MG63 (cell line): Measurements from ENCODE around the gene POP4. TPM values are rescaled to one million over a fixed set of nuclear protein-coding genes. Genes with fewer than 3 reads are reported as not detected.
"Not testable (repeated sequence)": the region's sequence is repeated elsewhere in the genome, so short reads cannot be mapped to it uniquely, and the experiment has no call there.

Source experiments
- DNase-seq: peaks from one replicate; pipeline ENCODE4 v3.0.0-alpha.2; 2020
- H3K27me3 ChIP-seq: fragments of 250-450 bp; sonication (Bioruptor Pico); 2 replicates; pipeline ENCODE4 v1.5.1; 2020; ENCODE audit warnings: mild to moderate bottlenecking, moderate library complexity
- H3K36me3 ChIP-seq: fragments of 250-450 bp; sonication (Bioruptor Pico); 2 replicates; pipeline ENCODE4 v1.5.1; 2020; ENCODE audit warnings: mild to moderate bottlenecking, moderate library complexity
- H3K4me3 ChIP-seq: fragments of 250-450 bp; sonication (Bioruptor Pico); 2 replicates; pipeline ENCODE4 v1.5.1; 2020; ENCODE audit warnings: mild to moderate bottlenecking, moderate library complexity
- H3K9me3 ChIP-seq: fragments of 250-450 bp; sonication (Bioruptor Pico); 2 replicates; pipeline ENCODE4 v1.5.1; 2020; ENCODE audit warnings: mild to moderate bottlenecking, moderate library complexity
- total RNA-seq: library from RNA; depleted of rRNA; stranded (reverse); fragments of >200 nt; shearing (Covaris generic); gene quantifications from 2 replicates; pipeline ENCODE4 v1.2.3, GENCODE V29; 2014; ENCODE audit warnings: low replicate concordance; rRNA removed

The POP4 gene
- total RNA-seq = 150 and 267 TPM in 2 replicates

GRCh38 chr19:29605653-29606419, at the start of gene POP4:
Gene POP4, plus strand, starts transcription at chr19:29606283. Its CDS starts 36 bp downstream, at chr19:29606319.
- Histone ChIP-seq H3K27me3 (no peaks in the 10 kb centered on the region), H3K4me3 (peak within 1 kb of the TSS; percentile 97), H3K9me3 (no peaks in the 10 kb centered on the region), H3K36me3 (peaks cover 20% of the 10 kb centered on the region)
- DNase-seq = peak; percentile 98

- H3K36me3 ChIP-seq, H3K4me3 ChIP-seq, H3K9me3 ChIP-seq, H3K27me3 ChIP-seq, DNase-seq: not testable (repeated sequence)
Observed at GRCh38 chr19:29559110-29559509, 47.0 kb upstream of the POP4 start.

DNA sequence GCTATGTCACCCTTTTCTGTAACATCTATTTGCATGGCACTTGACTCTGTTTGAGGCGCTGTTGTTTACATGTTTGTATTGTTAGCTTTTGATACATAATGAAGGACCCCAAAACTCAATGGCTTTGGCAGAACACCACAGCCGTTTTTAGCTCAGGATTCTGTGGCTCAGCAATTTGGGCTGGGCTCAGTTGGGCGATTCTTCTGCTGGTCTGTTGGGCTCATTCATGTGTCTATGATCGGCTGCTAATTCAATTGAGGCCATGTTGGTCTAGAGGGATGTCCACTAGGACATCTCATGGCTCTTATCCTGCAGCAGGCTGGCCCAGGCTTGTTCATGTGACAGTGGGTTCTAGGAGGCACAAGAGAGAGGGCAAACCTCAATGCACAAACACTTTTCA, 46.3 kb upstream of the POP4 start:
- DNase-seq = no peak
- Histone ChIP-seq H3K27me3 (peaks cover 9% of the 10 kb centered on the region), H3K36me3 (no peaks in the 10 kb centered on the region), H3K4me3 (no peak overlapping the region), H3K9me3 (peaks cover 3% of the 10 kb centered on the region; the same call in 1 of the 2 replicates)

DNA sequence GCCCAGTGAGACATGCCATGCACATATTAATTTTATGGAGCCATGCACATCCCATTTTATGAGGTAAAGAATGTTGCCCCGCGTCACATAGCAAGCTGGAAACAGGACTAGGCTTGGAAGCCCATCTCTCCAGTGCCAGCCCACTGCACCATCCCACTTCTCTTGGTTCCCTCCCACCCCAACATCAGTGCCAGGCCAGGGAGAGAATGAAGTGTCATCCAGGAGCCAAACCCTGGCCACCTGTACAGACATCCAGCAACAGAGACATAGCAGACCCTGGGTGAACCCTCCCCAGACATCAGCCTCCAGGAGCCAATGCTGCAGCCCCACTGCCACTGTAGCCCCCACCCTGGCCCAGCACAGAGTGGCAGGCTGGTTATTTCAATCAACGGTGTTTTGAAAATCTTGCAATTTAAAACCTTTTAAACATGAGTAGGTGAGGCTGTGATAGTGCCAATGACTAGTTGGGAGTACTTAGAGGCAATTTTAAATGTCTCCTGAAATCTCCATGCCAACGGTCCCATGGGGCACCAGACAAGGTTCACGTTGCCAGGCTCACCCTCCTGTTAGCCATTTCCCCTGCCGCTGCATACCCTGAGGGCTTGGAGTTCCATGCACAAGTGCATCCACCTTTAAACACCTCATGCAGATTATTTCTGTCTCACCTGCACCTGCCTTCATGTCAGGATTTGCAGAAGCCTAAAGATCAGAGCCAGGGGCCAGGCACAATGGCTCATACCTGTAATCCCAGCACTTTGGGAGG, 45.6 kb upstream of the POP4 start:
- no peaks in the 10 kb centered on the region for H3K36me3 ChIP-seq
- peaks cover under 1% of the 10 kb centered on the region; the same call in 1 of the 2 replicates for H3K9me3 ChIP-seq
- no peak overlapping the region for H3K4me3 ChIP-seq
- peaks cover 7% of the 10 kb centered on the region for H3K27me3 ChIP-seq
- DNase-seq = no peak

DNA sequence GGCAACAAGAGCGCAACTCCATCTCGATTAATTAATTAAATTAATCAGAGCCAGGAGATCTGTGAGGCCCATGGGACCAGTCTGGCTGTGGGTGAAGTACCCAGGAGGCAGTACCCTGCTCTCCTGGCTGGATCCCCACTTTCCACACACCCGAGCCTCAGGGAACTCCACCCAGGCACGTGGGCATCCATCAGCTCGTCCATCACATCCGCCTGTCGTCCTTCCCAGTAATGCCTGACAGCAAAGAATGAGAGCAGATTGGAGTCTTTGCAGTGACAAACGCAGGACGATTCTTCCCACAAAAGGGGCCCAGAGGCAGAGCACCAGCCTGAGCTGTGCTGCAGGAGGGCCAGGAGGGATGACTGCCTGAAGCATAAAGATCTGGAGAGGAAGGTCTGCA, 44.5 kb upstream of the POP4 start:
- H3K4me3 ChIP-seq = no peak overlapping the region
- no peaks in the 10 kb centered on the region for H3K9me3 ChIP-seq
- no peak for DNase-seq
- H3K36me3 ChIP-seq = no peaks in the 10 kb centered on the region
- H3K27me3 ChIP-seq = peaks cover 7% of the 10 kb centered on the region

DNA sequence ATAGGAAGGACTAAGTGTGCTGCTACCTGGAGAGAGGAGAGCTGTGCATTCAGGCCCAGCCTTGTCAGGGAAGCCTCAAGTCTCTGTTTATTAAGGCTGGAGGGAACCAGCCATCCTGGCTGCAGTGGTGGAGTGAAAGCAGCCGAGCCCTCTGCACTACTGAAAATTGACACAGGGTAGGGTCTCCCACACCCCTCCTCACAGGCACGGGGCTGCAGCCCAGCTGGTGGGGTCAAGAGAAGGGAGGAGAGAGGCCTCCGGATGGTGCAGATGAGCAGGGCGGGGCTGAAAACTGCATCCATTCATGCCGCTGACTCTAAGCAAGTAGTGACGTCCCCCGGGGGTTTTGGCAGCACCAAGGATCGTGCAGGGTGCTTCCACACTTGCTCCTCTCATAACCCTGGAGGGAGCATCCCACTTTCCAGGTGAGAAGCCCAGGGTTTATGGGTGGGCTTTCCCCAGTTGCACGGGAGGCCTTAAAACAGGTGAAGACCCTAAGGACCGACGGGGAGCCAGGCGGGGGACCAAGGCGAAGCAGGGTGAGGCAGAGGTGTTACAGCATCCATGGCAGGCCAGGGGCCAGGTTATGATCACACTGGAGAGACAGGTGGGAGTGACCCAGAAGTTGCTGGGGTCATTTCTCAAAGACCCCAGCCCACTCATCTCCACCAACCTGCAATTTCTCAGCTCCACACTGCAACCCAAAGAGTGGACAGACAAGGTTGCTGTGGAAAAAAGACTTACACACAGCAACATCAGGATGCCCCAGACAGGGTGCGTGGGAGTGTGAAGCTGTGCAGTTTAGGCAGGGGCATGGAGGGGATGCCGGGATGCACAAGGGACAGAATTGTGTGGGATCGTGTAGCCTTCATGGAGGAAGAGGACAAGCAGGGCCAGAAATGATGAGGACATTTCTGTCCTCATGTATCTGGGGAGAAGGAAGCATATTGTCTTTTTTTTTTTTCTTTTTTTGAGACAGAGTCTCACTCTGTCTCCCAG, 43.5 kb upstream of the POP4 start:
- H3K36me3 ChIP-seq = no peaks in the 10 kb centered on the region
- no peaks in the 10 kb centered on the region for H3K9me3 ChIP-seq
- H3K4me3 ChIP-seq = no peak overlapping the region
- peaks cover 7% of the 10 kb centered on the region for H3K27me3 ChIP-seq
- DNase-seq = no peak

DNA sequence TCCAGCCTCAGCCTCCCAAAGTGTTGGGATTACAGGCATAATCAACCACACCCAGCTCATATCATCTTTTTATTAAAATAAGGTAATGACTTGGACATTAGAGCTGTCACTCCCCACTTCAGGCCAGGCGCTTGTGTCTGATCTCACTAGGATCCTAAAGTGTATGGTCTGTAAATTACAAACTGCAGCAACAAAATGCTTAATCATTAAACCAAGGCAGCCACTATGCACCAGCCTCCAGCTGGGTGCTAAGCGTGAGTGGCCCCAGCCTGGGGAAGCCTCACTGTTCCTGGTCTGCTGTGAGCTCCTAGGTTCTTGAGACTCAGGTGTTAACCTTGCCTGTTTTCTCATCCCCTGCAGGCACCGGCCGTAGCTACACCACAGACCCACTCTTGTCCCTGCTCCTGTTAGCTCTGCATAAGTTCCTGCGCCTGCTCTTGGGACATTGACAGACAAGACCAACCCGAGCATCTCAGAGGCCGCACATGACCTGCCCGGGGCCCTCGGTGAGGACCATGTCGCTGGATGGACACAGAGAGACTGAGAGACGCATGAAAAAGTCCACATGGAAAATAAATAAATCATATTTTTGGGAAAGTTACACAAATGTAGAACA, 42.5 kb upstream of the POP4 start:
- DNase-seq = no peak
- no peak overlapping the region for H3K4me3 ChIP-seq
- H3K36me3 ChIP-seq = no peaks in the 10 kb centered on the region
- H3K9me3 ChIP-seq = no peaks in the 10 kb centered on the region
- peaks cover 12% of the 10 kb centered on the region for H3K27me3 ChIP-seq

DNA sequence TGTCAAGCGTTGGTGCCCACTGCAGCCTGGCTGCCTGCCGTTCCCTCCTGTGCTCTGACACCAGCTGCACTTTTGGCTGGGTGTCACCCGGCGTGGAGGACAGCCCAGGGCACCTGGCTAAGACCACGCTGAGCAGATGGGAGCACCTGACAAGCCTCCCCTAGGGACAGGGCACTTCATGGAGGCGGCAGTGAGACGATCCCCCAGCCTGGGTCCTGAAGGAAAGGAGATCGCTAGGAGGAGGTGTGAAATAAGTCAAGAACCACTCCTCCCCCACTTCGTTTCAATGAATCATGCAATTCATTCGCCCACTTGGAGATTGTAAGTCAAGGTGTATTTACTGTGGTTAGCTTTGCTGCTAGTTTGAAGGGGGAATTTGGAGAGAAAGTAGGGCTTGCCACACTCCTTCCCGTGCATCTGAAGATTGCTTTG, 41.5 kb upstream of the POP4 start:
- peaks cover 17% of the 10 kb centered on the region for H3K27me3 ChIP-seq
- DNase-seq = no peak

GRCh38 chr19:29565171-29565570, 40.9 kb upstream of the POP4 start:
- no peak overlapping the region for H3K4me3 ChIP-seq
- H3K27me3 ChIP-seq = peaks cover 18% of the 10 kb centered on the region
- no peaks in the 10 kb centered on the region for H3K36me3 ChIP-seq
- H3K9me3 ChIP-seq = no peaks in the 10 kb centered on the region
- DNase-seq = no peak

More for the DNA sequence above, 41.5 kb upstream of the POP4 start:
- H3K36me3 ChIP-seq = no peaks in the 10 kb centered on the region
- no peaks in the 10 kb centered on the region for H3K9me3 ChIP-seq
- no peak overlapping the region for H3K4me3 ChIP-seq

- no peaks in the 10 kb centered on the region for H3K9me3 ChIP-seq
- H3K36me3 ChIP-seq = no peaks in the 10 kb centered on the region
- no peak overlapping the region for H3K4me3 ChIP-seq
- DNase-seq = no peak
- peaks cover 21% of the 10 kb centered on the region for H3K27me3 ChIP-seq
Observed at GRCh38 chr19:29566496-29567054, 39.5 kb upstream of the POP4 start.

DNA sequence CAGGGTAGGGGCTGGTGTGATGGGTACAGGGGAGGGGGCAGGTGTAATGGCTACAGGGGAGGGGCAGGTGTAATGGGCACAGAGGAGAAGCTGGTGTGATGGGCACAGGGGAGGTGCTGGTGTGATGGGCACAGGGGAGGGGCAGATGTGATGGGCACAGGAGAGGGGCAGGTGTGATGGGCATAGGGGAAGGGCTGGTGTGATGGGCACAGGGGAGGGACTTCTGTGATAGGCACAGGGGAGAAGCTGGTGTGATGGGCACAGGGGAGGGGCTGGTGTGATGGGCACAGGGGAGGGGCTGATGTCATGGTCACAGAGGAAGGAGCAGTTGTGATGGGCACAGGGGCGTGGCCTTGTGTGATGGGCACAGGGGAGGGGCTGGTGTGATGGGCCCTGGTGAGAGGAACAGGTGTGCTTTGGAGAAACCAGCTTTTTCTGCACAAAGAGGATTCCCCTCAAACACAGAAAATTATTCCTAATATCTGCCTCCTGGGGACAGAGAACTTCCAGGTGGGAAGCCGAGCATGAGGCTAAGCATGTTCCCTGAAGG, 38.6 kb upstream of the POP4 start:
- no peaks in the 10 kb centered on the region for H3K9me3 ChIP-seq
- no peak for DNase-seq
- no peak overlapping the region for H3K4me3 ChIP-seq
- H3K27me3 ChIP-seq = peaks cover 25% of the 10 kb centered on the region
- no peaks in the 10 kb centered on the region for H3K36me3 ChIP-seq

DNA sequence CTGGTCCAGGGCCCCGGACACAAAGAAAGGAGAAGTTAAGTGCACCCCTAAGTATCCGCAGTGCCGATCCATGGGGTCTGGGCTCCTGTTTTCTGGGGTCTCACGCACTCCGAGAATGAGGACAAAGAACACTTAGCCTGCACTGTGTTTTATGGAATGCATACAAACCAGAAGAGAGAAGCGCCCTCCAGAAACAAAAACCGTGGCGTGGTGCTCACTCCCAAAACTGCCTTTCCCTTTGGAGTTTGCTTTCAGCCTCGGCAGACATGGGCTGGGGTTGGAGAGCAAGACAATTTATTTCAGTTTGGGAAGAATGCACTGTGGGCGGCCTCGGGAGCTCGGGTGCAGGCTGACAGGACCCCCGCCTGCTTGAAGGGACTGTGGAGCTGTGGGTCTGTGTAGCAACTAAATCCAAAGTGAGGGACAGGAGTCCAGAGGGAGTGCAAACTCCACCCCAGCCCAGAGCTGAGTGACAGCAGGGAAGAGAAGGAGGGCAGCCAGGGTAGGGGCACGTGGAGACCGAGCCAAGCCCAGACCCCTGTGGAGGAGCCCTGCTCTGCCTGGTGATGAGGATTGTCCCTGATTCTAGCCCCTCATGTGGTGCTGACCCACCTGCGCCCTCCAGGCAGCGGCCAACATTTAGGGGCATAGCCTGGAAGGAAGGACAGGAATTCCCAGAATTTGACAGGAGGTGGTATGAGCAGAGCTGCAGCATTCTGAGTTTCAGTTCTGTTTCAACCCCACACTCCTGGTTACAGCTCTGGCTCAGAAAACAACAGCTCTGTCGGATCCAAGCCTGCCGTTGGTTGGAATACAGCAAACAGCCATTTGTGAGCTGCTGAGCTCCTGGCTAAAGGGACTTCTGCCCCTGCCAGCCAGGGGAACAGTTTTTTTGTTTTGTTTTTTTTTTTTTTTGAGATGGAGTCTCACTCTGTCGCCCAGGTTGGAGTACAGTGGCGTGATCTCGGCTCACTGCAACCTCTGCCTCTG, 37.8 kb upstream of the POP4 start:
- Histone ChIP-seq H3K4me3 (no peak overlapping the region), H3K36me3 (no peaks in the 10 kb centered on the region), H3K27me3 (peaks cover 33% of the 10 kb centered on the region), H3K9me3 (no peaks in the 10 kb centered on the region)
- no peak for DNase-seq

- peaks cover 41% of the 10 kb centered on the region for H3K27me3 ChIP-seq
- no peak overlapping the region for H3K4me3 ChIP-seq
- DNase-seq = no peak
- H3K9me3 ChIP-seq = no peaks in the 10 kb centered on the region
- H3K36me3 ChIP-seq = no peaks in the 10 kb centered on the region
Observed at GRCh38 chr19:29569038-29569911, 36.8 kb upstream of the POP4 start.

- Histone ChIP-seq H3K36me3 (no peaks in the 10 kb centered on the region), H3K27me3 (peaks cover 53% of the 10 kb centered on the region), H3K9me3 (no peaks in the 10 kb centered on the region), H3K4me3 (no peak overlapping the region)
- no peak for DNase-seq
Observed at GRCh38 chr19:29571181-29571580, 34.9 kb upstream of the POP4 start.
